Liver (tissue), 3 donors: ENCODE results near the gene CHAF1B.

ENCODE experiments used
- EGR1 ChIP-seq, 2 donors: IDR thresholded peaks; 2 replicates each; pipeline ENCODE4 v1.6.1; 2016 to 2018; ENCODE audit warnings: antibody characterized with exemption in 2 of 2, low read depth in 2 of 2
- GABPA ChIP-seq, 2 donors: IDR thresholded peaks in 1 of 2; conservative IDR thresholded peaks in 1 of 2; 2 replicates each; pipeline ENCODE4 v1.6.1; 2016; ENCODE audit warnings: antibody characterized with exemption in 2 of 2, mild to moderate bottlenecking in 1 of 2, moderate library complexity in 1 of 2
- HNF4A ChIP-seq, 2 donors: conservative IDR thresholded peaks; 2 replicates each; pipeline ENCODE4 v1.6.1; 2016; ENCODE audit warnings: antibody characterized with exemption in 2 of 2, mild to moderate bottlenecking in 2 of 2
- JUND ChIP-seq, 2 donors: IDR thresholded peaks; 2 replicates each; pipeline ENCODE4 v1.6.1; 2016; ENCODE audit warnings: antibody characterized with exemption in 2 of 2
- RAD21 ChIP-seq, 2 donors: IDR thresholded peaks; 2 replicates each; pipeline ENCODE4 v1.6.1; 2016; ENCODE audit warnings: antibody characterized with exemption in 2 of 2, mild to moderate bottlenecking in 2 of 2
- SP1 ChIP-seq: IDR thresholded peaks from 2 replicates; pipeline ENCODE4 v1.6.1; 2018; ENCODE audit warnings: antibody characterized with exemption, mild to moderate bottlenecking
- TAF1 ChIP-seq: conservative IDR thresholded peaks from 2 replicates; pipeline ENCODE4 v1.6.1; 2016; ENCODE audit warnings: antibody characterized with exemption, mild to moderate bottlenecking
- YY1 ChIP-seq: IDR thresholded peaks from 2 replicates; pipeline ENCODE4 v1.6.1; 2016; ENCODE audit warnings: antibody characterized with exemption, mild to moderate bottlenecking
- TF ChIP-seq, protein P1 (sequence below): fragments of 150-350 bp; IDR thresholded peaks from 2 replicates; pipeline ENCODE4 v1.5.1; 2017; ENCODE audit warnings: improper control_type of control experiment, low read depth, low read length; ENCODE audit not compliant: missing input control
- TF ChIP-seq, protein P2 (sequence below): IDR thresholded peaks from 2 replicates; pipeline ENCODE4 v1.6.1; 2016; ENCODE audit warnings: antibody characterized with exemption, mild to moderate bottlenecking
- TF ChIP-seq, protein P3 (sequence below): IDR thresholded peaks from 2 replicates; pipeline ENCODE4 v1.6.1; 2016; ENCODE audit warnings: antibody characterized with exemption
- TF ChIP-seq, protein P4 (sequence below): IDR thresholded peaks from 2 replicates; pipeline ENCODE4 v1.6.1; 2016; ENCODE audit warnings: antibody characterized with exemption
- donor health status: healthy.
- donor health status: healthy.

DNA sequence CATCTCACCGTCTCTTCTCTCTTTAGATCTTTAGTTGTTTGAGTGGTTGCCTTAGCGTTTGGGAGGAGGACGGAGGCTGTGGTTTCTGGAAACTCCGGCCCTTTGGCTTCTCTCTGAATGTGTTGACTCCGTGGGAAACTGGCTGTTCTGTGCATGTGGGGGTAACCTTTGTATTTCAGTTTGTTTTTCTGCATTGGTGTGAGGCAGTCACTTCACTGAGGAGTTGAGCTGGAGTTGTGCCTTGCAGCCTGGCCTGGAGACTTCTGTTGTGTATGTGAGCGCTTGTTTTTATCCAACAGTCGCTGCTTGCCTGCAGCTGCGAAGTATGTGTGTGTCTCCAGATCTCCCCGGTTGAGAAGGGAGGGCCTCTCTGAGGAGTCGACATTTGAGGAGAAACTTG, 61.1 kb downstream of the CHAF1B start:
- TF ChIP-seq, protein P1, sequence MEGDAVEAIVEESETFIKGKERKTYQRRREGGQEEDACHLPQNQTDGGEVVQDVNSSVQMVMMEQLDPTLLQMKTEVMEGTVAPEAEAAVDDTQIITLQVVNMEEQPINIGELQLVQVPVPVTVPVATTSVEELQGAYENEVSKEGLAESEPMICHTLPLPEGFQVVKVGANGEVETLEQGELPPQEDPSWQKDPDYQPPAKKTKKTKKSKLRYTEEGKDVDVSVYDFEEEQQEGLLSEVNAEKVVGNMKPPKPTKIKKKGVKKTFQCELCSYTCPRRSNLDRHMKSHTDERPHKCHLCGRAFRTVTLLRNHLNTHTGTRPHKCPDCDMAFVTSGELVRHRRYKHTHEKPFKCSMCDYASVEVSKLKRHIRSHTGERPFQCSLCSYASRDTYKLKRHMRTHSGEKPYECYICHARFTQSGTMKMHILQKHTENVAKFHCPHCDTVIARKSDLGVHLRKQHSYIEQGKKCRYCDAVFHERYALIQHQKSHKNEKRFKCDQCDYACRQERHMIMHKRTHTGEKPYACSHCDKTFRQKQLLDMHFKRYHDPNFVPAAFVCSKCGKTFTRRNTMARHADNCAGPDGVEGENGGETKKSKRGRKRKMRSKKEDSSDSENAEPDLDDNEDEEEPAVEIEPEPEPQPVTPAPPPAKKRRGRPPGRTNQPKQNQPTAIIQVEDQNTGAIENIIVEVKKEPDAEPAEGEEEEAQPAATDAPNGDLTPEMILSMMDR, result no peak
- TF ChIP-seq, protein P2, sequence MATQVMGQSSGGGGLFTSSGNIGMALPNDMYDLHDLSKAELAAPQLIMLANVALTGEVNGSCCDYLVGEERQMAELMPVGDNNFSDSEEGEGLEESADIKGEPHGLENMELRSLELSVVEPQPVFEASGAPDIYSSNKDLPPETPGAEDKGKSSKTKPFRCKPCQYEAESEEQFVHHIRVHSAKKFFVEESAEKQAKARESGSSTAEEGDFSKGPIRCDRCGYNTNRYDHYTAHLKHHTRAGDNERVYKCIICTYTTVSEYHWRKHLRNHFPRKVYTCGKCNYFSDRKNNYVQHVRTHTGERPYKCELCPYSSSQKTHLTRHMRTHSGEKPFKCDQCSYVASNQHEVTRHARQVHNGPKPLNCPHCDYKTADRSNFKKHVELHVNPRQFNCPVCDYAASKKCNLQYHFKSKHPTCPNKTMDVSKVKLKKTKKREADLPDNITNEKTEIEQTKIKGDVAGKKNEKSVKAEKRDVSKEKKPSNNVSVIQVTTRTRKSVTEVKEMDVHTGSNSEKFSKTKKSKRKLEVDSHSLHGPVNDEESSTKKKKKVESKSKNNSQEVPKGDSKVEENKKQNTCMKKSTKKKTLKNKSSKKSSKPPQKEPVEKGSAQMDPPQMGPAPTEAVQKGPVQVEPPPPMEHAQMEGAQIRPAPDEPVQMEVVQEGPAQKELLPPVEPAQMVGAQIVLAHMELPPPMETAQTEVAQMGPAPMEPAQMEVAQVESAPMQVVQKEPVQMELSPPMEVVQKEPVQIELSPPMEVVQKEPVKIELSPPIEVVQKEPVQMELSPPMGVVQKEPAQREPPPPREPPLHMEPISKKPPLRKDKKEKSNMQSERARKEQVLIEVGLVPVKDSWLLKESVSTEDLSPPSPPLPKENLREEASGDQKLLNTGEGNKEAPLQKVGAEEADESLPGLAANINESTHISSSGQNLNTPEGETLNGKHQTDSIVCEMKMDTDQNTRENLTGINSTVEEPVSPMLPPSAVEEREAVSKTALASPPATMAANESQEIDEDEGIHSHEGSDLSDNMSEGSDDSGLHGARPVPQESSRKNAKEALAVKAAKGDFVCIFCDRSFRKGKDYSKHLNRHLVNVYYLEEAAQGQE, result no peak
- TF ChIP-seq, protein P3, sequence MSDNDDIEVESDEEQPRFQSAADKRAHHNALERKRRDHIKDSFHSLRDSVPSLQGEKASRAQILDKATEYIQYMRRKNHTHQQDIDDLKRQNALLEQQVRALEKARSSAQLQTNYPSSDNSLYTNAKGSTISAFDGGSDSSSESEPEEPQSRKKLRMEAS, result no peak
- TF ChIP-seq TAF1, result no peak
- TF ChIP-seq GABPA (IDR thresholded peaks at IDR 0.05 in 1 of 2, conservative IDR thresholded peaks at IDR 0.05 in 1 of 2), result no peak
- TF ChIP-seq HNF4A (conservative IDR thresholded peaks at IDR 0.05), result no peak
- TF ChIP-seq, protein P4, sequence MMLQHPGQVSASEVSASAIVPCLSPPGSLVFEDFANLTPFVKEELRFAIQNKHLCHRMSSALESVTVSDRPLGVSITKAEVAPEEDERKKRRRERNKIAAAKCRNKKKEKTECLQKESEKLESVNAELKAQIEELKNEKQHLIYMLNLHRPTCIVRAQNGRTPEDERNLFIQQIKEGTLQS, result no peak
- no peak for TF ChIP-seq RAD21 (IDR thresholded peaks at IDR 0.05)
- TF ChIP-seq EGR1 (IDR thresholded peaks at IDR 0.05; ENCODE audit: low read depth in 2 of 2), result no peak
- no peak for TF ChIP-seq JUND (IDR thresholded peaks at IDR 0.05)
- TF ChIP-seq YY1, result no peak
- no peak for TF ChIP-seq SP1
